Kidney glomerular epithelial cell (primary cell): Measurements from ENCODE around the gene CDK14.
"Not testable (repeated sequence)": the region's sequence is repeated elsewhere in the genome, so short reads cannot be mapped to it uniquely, and the experiment has no call there.

Experiments
- DNase-seq: peaks from one replicate; lab custom pipeline; 2025; lab: John Stamatoyannopoulos, UW

Gene CDK14

GRCh38 chr7:90900628-90901356 lies 304.7 kb downstream of the CDK14 start:
- no peak for DNase-seq

- no peak for DNase-seq
These were observed 307.7 kb downstream of the CDK14 start for GRCh38 chr7:90903841-90904240.

- no peak for DNase-seq
These were observed 314.0 kb downstream of the CDK14 start for GRCh38 chr7:90910136-90910535.

- DNase-seq: no peak
These were observed 320.2 kb downstream of the CDK14 start for GRCh38 chr7:90916319-90916718.

GRCh38 chr7:90917539-90917938 lies 321.4 kb downstream of the CDK14 start:
- no peak for DNase-seq

GRCh38 chr7:90918303-90918702 lies 322.2 kb downstream of the CDK14 start:
- DNase-seq: no peak

GRCh38 chr7:90919816-90920215 lies 323.7 kb downstream of the CDK14 start:
- no peak for DNase-seq

- DNase-seq: no peak
These were observed 324.2 kb downstream of the CDK14 start for GRCh38 chr7:90920336-90920735.

- no peak for DNase-seq
These were observed 327.4 kb downstream of the CDK14 start for GRCh38 chr7:90923541-90923997.

GRCh38 chr7:90928700-90929424 lies 332.7 kb downstream of the CDK14 start:
- DNase-seq: not testable (repeated sequence)

- no peak for DNase-seq
These were observed 336.1 kb downstream of the CDK14 start for GRCh38 chr7:90931986-90932916.

- DNase-seq: no peak
These were observed 336.9 kb downstream of the CDK14 start for GRCh38 chr7:90933041-90933440.

GRCh38 chr7:90933984-90934383 lies 337.9 kb downstream of the CDK14 start:
- DNase-seq: no peak

GRCh38 chr7:90938371-90938770 lies 342.2 kb downstream of the CDK14 start:
- DNase-seq: no peak

- DNase-seq: no peak
These were observed 343.5 kb downstream of the CDK14 start for GRCh38 chr7:90939666-90940065.

- no peak for DNase-seq
These were observed 347.9 kb downstream of the CDK14 start for GRCh38 chr7:90944021-90944420.

- DNase-seq: no peak
These were observed 349.1 kb downstream of the CDK14 start for GRCh38 chr7:90945104-90945787.

- DNase-seq: no peak
These were observed 350.8 kb downstream of the CDK14 start for GRCh38 chr7:90946730-90947501.

- DNase-seq: no peak
These were observed 352.0 kb downstream of the CDK14 start for GRCh38 chr7:90948085-90948484.

GRCh38 chr7:90951229-90951628 lies 355.1 kb downstream of the CDK14 start:
- no peak for DNase-seq
